Smooth muscle cell of the coronary artery (primary cell): Measurements from ENCODE around the gene NUP133. TPM values are rescaled to one million over a fixed set of nuclear protein-coding genes. Genes with fewer than 3 reads are reported as not detected.

Source experiments
- total RNA-seq: library from RNA; depleted of rRNA; stranded (reverse); fragments of >200 nt; gene quantifications from 2 replicates; pipeline ENCODE4 v1.2.3, GENCODE V29; 2014; ENCODE audit warnings: low replicate concordance

The NUP133 gene
- 18.5 and 26.2 TPM in 2 replicates for total RNA-seq

GRCh38 chr1:229507951-229508822 is at the start of gene NUP133:
TSS of gene NUP133 (minus strand) at chr1:229508341. CDS start at chr1:229508249, 92 bp downstream.

GRCh38 chr1:229434005-229434640 is 74.0 kb downstream of the NUP133 start, which contains the start of gene ACTA1:
TSS of gene ACTA1 (minus strand) at chr1:229434094. CDS start at chr1:229433115, 979 bp downstream.

Other genes with a start within 250 kb of the NUP133 start
- 13.5 and 25.6 TPM in 2 replicates for gene RAB4A, start 237.2 kb downstream of the NUP133 start, total RNA-seq
- 2.5 and 5.4 TPM in 2 replicates for gene CCSAP, start 165.3 kb downstream of the NUP133 start, total RNA-seq
- not detected in 2 replicates for gene ACTA1, start 74.2 kb downstream of the NUP133 start, total RNA-seq
- 5.1 and 10.7 TPM in 2 replicates for gene ABCB10, start 50.4 kb upstream of the NUP133 start, total RNA-seq
- 11.3 and 13.8 TPM in 2 replicates for gene TAF5L, start 117.8 kb upstream of the NUP133 start, total RNA-seq
- gene URB2, start 117.9 kb upstream of the NUP133 start, total RNA-seq = 5.7 and 9.8 TPM in 2 replicates